SK-N-SH (cell line): ENCODE data around the gene S100A2. TPM values are rescaled to one million over a fixed set of nuclear protein-coding genes. Genes with fewer than 3 reads are reported as not detected.

ENCODE experiments used
- CTCF ChIA-PET: fragments of 300-600, 350-600 bp; formaldehyde crosslinking; extraction: SDS; loops from one replicate; lab custom pipeline; 2021; lab: Yijun Ruan, JAX
- POLR2A ChIA-PET: fragments of 350-600 bp; sonication (Branson Sonifier 250); formaldehyde crosslinking; extraction: SDS; loops from one replicate; lab custom pipeline; 2020; ENCODE audit warnings: antibody characterized with exemption, inconsistent platforms; lab: Yijun Ruan, JAX
- DNase-seq: peaks from one replicate; pipeline ENCODE4 v3.0.0; 2012
- H2AFZ ChIP-seq: fragments of 200-600 bp; sonication (generic); 2 replicates; pipeline ENCODE4 v1.8.1; 2016; ENCODE audit warnings: antibody characterized with exemption, mild to moderate bottlenecking, low read depth
- H3F3A ChIP-seq: fragments of 200-600 bp; sonication (generic); replicated peaks from 2 replicates; pipeline ENCODE3; 2016; ENCODE audit warnings: antibody characterized with exemption, mild to moderate bottlenecking; ENCODE audit not compliant: insufficient read depth
- H3K27ac ChIP-seq, 2 experiments: fragments of 200-500 bp in 1 of 2; fragments of 200-600 bp in 1 of 2; sonication (Bioruptor generic) in 1 of 2; sonication (generic), shearing (Covaris generic) in 1 of 2; 2 replicates each; pipeline versions ENCODE4 v1.5.1 to v1.6.1; 2014 to 2016; ENCODE audit warnings: low read depth in 2 of 2, inconsistent platforms in 1 of 2, low read length in 1 of 2, mild to moderate bottlenecking in 1 of 2, mixed read lengths in 1 of 2
- H3K27me3 ChIP-seq: fragments of 200-600 bp; sonication (generic), shearing (Covaris generic); 2 replicates; pipeline ENCODE4 v1.6.1; 2016; ENCODE audit warnings: mixed run types; ENCODE audit not compliant: insufficient read depth
- H3K36me3 ChIP-seq, 2 experiments: fragments of 200-500 bp in 1 of 2; fragments of 200-600 bp in 1 of 2; sonication (Bioruptor generic) in 1 of 2; sonication (generic) in 1 of 2; replicated peaks in 1 of 2; 2 replicates each; pipeline versions ENCODE3 to v1.5.1; 2014 to 2016; ENCODE audit warnings: low read length in 1 of 2, mild to moderate bottlenecking in 1 of 2; ENCODE audit not compliant: insufficient read depth in 2 of 2, control insufficient read depth in 1 of 2
- H3K4me1 ChIP-seq, 2 experiments: fragments of 200-500 bp in 1 of 2; fragments of 200-600 bp in 1 of 2; sonication (Bioruptor generic) in 1 of 2; sonication (generic), shearing (Covaris generic) in 1 of 2; 2 replicates each; pipeline versions ENCODE4 v1.5.1 to v1.6.1; 2014 to 2016; ENCODE audit warnings: low read depth in 1 of 2, low read length in 1 of 2, mixed run types in 1 of 2; ENCODE audit not compliant: insufficient read depth in 2 of 2, control insufficient read depth in 1 of 2
- H3K4me2 ChIP-seq: fragments of 200-600 bp; sonication (generic), shearing (Covaris generic); 2 replicates; pipeline ENCODE4 v1.6.1; 2017; ENCODE audit warnings: mixed run types
- H3K4me3 ChIP-seq, 2 experiments: fragments of 200-500 bp in 1 of 2; fragments of 200-600 bp in 1 of 2; sonication (Bioruptor generic) in 1 of 2; sonication (generic), shearing (Covaris generic) in 1 of 2; 2 replicates each; pipeline versions ENCODE4 v1.5.1 to v1.8.1; 2014 to 2016; ENCODE audit warnings: low read depth in 2 of 2, inconsistent platforms in 1 of 2, low read length in 1 of 2, mild to moderate bottlenecking in 1 of 2, mixed read lengths in 1 of 2, moderate library complexity in 1 of 2
- H3K79me2 ChIP-seq: fragments of 200-600 bp; sonication (generic); 2 replicates; pipeline ENCODE4 v1.8.1; 2017; ENCODE audit warnings: mild to moderate bottlenecking; ENCODE audit not compliant: insufficient read depth
- H3K9ac ChIP-seq: fragments of 200-600 bp; sonication (generic); 2 replicates; pipeline ENCODE4 v1.6.1; 2017; ENCODE audit warnings: mixed run types
- H3K9me2 ChIP-seq: fragments of 200-600 bp; sonication (generic); 2 replicates; pipeline ENCODE4 v1.6.1; 2017; ENCODE audit warnings: mixed run types
- H3K9me3 ChIP-seq: fragments of 200-600 bp; sonication (generic); 2 replicates; pipeline ENCODE4 v1.6.1; 2017; ENCODE audit warnings: mixed run types, mild to moderate bottlenecking, moderate library complexity
- H4K20me1 ChIP-seq: fragments of 200-600 bp; sonication (generic); 2 replicates; pipeline ENCODE4 v1.6.1; 2017; ENCODE audit warnings: mild to moderate bottlenecking, mixed run types; ENCODE audit not compliant: insufficient read depth
- EZH2phosphoT487 ChIP-seq: fragments of 200-600 bp; sonication (generic); IDR thresholded peaks from 2 replicates; pipeline ENCODE4 v1.6.1; 2017; ENCODE audit warnings: low read depth, mixed run types, mild to moderate bottlenecking, antibody characterized with exemption, moderate library complexity, borderline replicate concordance
- FOXM1 ChIP-seq: IDR thresholded peaks from 2 replicates; pipeline ENCODE4 v1.4.0; 2012; ENCODE audit warnings: low read depth, mild to moderate bottlenecking
- IRF3 ChIP-seq: fragments of 150-350 bp; IDR thresholded peaks from 2 replicates; pipeline ENCODE4 v1.6.1; 2016; ENCODE audit warnings: mild to moderate bottlenecking, low read depth, low read length
- JUND ChIP-seq: IDR thresholded peaks from 2 replicates; pipeline ENCODE4 v1.4.0; 2012
- MAX ChIP-seq: IDR thresholded peaks from 2 replicates; pipeline ENCODE4 v1.4.0; 2012; ENCODE audit warnings: low read depth
- MEF2A ChIP-seq: IDR thresholded peaks from 2 replicates; pipeline ENCODE4 v1.4.0; 2012; ENCODE audit warnings: low read depth, borderline replicate concordance
- NFIC ChIP-seq: IDR thresholded peaks from 2 replicates; pipeline ENCODE4 v1.4.0; 2012; ENCODE audit warnings: borderline replicate concordance
- RCOR1 ChIP-seq: fragments of 150-350 bp; IDR thresholded peaks from 2 replicates; pipeline ENCODE4 v1.6.1; 2017; ENCODE audit warnings: antibody characterized with exemption, low read length
- WGBS: methylation state at CpG from one replicate; pipeline ENCODE4 v1.1.6; 2017; ENCODE audit warnings: low lambda C conversion rate; 5-methylcytosine and 5-hydroxymethylcytosine counted together
- polyA plus RNA-seq, 3 experiments: library from polyadenylated mRNA; depleted of rRNA; stranded (reverse); fragments of >200 nt; gene quantifications; 2 replicates each; pipeline ENCODE4 v1.2.3, GENCODE V29; 2012
- TF ChIP-seq, protein P1 (sequence below): fragments of 150-350 bp; IDR thresholded peaks from 2 replicates; pipeline ENCODE4 v1.6.1; 2017; ENCODE audit warnings: antibody characterized with exemption, low read length, low read depth, borderline replicate concordance
- TF ChIP-seq, protein P2 (sequence below): fragments of 200-600 bp; sonication (generic); IDR thresholded peaks from 2 replicates; pipeline ENCODE4 v1.6.1; 2017; ENCODE audit warnings: antibody characterized with exemption, mild to moderate bottlenecking, moderate library complexity

S100A2 gene
- polyA plus RNA-seq, 1 of the 3 experiments (the other 2 are of a cell fraction) = 31.4 TPM

- peak overlapping the region in 1 of 2 experiments; percentile 91; a peak in 1 of 4 replicates for H3K27ac ChIP-seq
- H3K79me2 ChIP-seq = no peaks in the 10 kb centered on the region
- no peaks in the 10 kb centered on the region for H3K27me3 ChIP-seq
- peaks cover 55% of the 10 kb centered on the region in 2 experiments; a peak in 3 of 4 replicates for H3K4me1 ChIP-seq
- H2AFZ ChIP-seq = no peak overlapping the region
- H4K20me1 ChIP-seq = no peaks in the 10 kb centered on the region
- ChIA-PET POLR2A (no interaction called here), CTCF (interaction anchor here (0.7 to 11.8 kb wide), 8 partner anchors 9 to 197 kb away, joined by 3 to 62 read pairs (median 4); partner anchors contain the start of gene S100A5)
- 94% methylated on average over 4 of the region's 4 CpGs for WGBS
- no peaks in the 10 kb centered on the region for H3K36me3 ChIP-seq
- no peak overlapping the region for H3K9ac ChIP-seq
- peaks cover 4% of the 10 kb centered on the region for H3F3A ChIP-seq
- TF ChIP-seq IRF3 (no peak), JUND (no peak), NFIC (no peak)
- DNase-seq = no peak
- no peak overlapping the region for H3K4me3 ChIP-seq
- H3K4me2 ChIP-seq = no peak overlapping the region
- H3K9me3 ChIP-seq = no peaks in the 10 kb centered on the region
- H3K9me2 ChIP-seq = no peaks in the 10 kb centered on the region
These were observed 15.3 kb downstream of the S100A2 start for GRCh38 chr1:153550398-153550758.

DNA sequence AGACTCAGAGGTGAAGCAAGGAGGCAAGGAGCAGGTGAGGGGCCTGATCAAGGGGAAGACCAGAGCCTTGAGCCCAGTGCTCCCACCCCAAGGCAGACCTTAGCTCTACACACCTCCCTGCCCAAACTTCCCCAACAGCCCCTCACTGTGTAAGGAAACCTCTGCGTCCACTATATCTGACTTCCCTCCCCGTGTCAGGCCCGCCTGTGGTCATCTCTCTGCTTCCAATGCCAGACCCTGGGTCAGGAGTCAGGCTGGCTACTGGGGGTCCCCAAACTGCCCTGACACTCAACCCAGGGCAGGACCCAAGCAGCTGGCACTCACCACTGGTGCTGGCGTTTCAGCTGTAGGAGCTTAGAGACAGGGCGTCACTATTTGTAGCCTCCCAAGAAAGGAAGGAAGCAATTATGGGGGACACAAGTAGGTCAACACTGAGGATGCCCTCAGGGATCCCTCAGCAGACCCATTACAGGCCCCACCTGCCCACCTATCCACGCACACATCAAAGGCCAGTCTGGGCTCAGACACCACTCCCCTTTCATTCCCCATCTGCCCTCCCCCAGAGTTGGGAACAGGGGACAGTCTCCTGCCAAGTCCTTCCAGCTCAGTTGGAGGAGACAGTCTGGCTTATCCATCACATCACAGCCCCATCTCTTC lies 15.8 kb downstream of the S100A2 start:
- Histone ChIP-seq H3K9me3 (no peaks in the 10 kb centered on the region), H3K4me2 (peak overlapping the region; percentile 51; the same call in 1 of the 2 replicates), H2AFZ (0 out of 2 replicates have a peak overlapping the region, but pooled peaks have one; percentile 69), H3K9ac (peak overlapping the region; percentile 58; the same call in 1 of the 2 replicates), H3K27me3 (no peaks in the 10 kb centered on the region), H3K36me3 (no peaks in the 10 kb centered on the region), H3K4me1 (peaks cover 60% of the 10 kb centered on the region in 2 experiments; a peak in 3 of 4 replicates), H3K27ac (peak overlapping the region in 1 of 2 experiments; percentile 91; a peak in 3 of 4 replicates), H3F3A (peaks cover 7% of the 10 kb centered on the region), H4K20me1 (no peaks in the 10 kb centered on the region), H3K4me3 (no peak overlapping the region), H3K79me2 (no peaks in the 10 kb centered on the region), H3K9me2 (no peaks in the 10 kb centered on the region)
- POLR2A ChIA-PET = no interaction called here
- no peak for DNase-seq
- CTCF ChIA-PET = interaction anchor here (0.7 to 11.8 kb wide), 7 partner anchors 9 to 196 kb away, joined by 3 to 62 read pairs (median 4); partner anchors contain the start of gene S100A5
- WGBS = 95% methylated on average over 6 of the region's 6 CpGs
- TF ChIP-seq, protein P1, sequence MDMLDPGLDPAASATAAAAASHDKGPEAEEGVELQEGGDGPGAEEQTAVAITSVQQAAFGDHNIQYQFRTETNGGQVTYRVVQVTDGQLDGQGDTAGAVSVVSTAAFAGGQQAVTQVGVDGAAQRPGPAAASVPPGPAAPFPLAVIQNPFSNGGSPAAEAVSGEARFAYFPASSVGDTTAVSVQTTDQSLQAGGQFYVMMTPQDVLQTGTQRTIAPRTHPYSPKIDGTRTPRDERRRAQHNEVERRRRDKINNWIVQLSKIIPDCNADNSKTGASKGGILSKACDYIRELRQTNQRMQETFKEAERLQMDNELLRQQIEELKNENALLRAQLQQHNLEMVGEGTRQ = no peak
- TF ChIP-seq EZH2phosphoT487 (no peak), IRF3 (no peak), RCOR1 (no peak), FOXM1 (no peak), MAX (no peak), MEF2A (no peak)
- TF ChIP-seq, protein P2, sequence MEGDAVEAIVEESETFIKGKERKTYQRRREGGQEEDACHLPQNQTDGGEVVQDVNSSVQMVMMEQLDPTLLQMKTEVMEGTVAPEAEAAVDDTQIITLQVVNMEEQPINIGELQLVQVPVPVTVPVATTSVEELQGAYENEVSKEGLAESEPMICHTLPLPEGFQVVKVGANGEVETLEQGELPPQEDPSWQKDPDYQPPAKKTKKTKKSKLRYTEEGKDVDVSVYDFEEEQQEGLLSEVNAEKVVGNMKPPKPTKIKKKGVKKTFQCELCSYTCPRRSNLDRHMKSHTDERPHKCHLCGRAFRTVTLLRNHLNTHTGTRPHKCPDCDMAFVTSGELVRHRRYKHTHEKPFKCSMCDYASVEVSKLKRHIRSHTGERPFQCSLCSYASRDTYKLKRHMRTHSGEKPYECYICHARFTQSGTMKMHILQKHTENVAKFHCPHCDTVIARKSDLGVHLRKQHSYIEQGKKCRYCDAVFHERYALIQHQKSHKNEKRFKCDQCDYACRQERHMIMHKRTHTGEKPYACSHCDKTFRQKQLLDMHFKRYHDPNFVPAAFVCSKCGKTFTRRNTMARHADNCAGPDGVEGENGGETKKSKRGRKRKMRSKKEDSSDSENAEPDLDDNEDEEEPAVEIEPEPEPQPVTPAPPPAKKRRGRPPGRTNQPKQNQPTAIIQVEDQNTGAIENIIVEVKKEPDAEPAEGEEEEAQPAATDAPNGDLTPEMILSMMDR = no peak; the same call in 1 of the 2 replicates
